ENCODE measurements around the gene SIRPA.

GRCh38 chr20:1893721-1894470, 1.3 kb upstream of the SIRPA start:
- TF ChIP-seq USF1 (IDR thresholded peaks at IDR 0.05; ENCODE audit: borderline replicate concordance, extremely low read length, insufficient read depth, low read depth, low read length) = no peak
- no peak for TF ChIP-seq CTCF (IDR thresholded peaks at IDR 0.05 in 2 of 3, conservative IDR thresholded peaks at IDR 0.05 in 1 of 3; ENCODE audit: control insufficient read depth in 2 of 3, extremely low read depth in 1 of 3, insufficient read depth in 1 of 3, low read depth in 3 of 3, low read length in 3 of 3)
- TF ChIP-seq, protein P1, sequence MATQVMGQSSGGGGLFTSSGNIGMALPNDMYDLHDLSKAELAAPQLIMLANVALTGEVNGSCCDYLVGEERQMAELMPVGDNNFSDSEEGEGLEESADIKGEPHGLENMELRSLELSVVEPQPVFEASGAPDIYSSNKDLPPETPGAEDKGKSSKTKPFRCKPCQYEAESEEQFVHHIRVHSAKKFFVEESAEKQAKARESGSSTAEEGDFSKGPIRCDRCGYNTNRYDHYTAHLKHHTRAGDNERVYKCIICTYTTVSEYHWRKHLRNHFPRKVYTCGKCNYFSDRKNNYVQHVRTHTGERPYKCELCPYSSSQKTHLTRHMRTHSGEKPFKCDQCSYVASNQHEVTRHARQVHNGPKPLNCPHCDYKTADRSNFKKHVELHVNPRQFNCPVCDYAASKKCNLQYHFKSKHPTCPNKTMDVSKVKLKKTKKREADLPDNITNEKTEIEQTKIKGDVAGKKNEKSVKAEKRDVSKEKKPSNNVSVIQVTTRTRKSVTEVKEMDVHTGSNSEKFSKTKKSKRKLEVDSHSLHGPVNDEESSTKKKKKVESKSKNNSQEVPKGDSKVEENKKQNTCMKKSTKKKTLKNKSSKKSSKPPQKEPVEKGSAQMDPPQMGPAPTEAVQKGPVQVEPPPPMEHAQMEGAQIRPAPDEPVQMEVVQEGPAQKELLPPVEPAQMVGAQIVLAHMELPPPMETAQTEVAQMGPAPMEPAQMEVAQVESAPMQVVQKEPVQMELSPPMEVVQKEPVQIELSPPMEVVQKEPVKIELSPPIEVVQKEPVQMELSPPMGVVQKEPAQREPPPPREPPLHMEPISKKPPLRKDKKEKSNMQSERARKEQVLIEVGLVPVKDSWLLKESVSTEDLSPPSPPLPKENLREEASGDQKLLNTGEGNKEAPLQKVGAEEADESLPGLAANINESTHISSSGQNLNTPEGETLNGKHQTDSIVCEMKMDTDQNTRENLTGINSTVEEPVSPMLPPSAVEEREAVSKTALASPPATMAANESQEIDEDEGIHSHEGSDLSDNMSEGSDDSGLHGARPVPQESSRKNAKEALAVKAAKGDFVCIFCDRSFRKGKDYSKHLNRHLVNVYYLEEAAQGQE (IDR thresholded peaks at IDR 0.05; ENCODE audit: low read depth, low read length) = no peak
- TF ChIP-seq ZNF207 (IDR thresholded peaks at IDR 0.05; ENCODE audit: borderline replicate concordance) = no peak
- TF ChIP-seq MAX (IDR thresholded peaks at IDR 0.05; ENCODE audit: low read depth, low read length) = no peak
- TF ChIP-seq TCF12 (IDR thresholded peaks at IDR 0.05; ENCODE audit: low read depth, low read length) = no peak
- no peak for TF ChIP-seq TAF1 (IDR thresholded peaks at IDR 0.05; ENCODE audit: borderline replicate concordance, low read depth, low read length)
- TF ChIP-seq JUND (IDR thresholded peaks at IDR 0.05; ENCODE audit: low read depth, low read length) = no peak
- TF ChIP-seq LARP7 (IDR thresholded peaks at IDR 0.05) = no peak
- TF ChIP-seq ZSCAN29 (IDR thresholded peaks at IDR 0.05) = no peak
- no peak for TF ChIP-seq FOXK2 (IDR thresholded peaks at IDR 0.05)

Measured in GM12878 (cell line).